ENCODE data around the gene ST6GALNAC5. TPM values are rescaled to one million over a fixed set of nuclear protein-coding genes. Genes with fewer than 3 reads are reported as not detected.
"Not testable (repeated sequence)": the region's sequence is repeated elsewhere in the genome, so short reads cannot be mapped to it uniquely, and the experiment has no call there.

ST6GALNAC5 gene
- 1.3 and 1.4 TPM in 2 replicates for total RNA-seq

DNA sequence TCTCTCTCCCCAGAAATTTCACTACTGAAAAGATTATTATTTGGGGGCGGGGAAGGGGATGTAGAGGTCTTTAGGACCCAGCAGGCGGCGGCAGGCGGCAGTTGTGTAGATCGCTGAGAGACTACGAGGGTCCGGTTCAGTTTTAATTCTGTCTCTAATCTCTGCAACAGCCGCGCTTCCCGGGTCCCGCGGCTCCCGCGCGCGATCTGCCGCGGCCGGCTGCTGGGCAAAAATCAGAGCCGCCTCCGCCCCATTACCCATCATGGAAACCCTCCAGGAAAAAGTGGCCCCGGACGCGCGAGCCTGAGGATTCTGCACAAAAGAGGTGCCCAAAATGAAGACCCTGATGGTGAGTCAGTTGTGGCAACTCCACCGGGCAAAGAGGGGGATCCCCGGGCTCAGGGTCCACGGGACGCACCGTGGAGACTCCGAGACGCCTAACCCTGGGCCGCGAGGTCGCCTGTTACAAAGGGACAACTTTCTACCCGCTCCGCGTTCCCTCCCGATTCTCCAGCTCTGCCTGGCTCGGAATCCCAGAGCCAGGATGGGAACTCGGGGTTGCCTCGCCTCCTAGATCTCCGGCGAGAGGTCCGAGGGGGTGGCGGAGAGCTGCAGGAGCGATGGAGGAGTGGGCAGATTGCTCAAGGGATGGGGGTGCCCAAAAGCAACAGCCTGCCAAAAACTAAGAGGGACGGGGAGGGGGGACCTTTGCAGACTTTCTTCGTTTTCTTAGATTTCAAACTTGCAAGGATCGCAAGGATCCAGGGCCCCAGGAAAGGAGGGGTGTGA, at the start of gene ST6GALNAC5:
Gene ST6GALNAC5, plus strand, starts transcription at position 139 of the 789 bp plus-strand sequence.
- H3K4me3 ChIP-seq (ENCODE audit: low read depth, low read length) = peak within 1 kb of the TSS; percentile 58
- DNase-seq (ENCODE audit: low read depth) = no peak
- TF ChIP-seq, protein P1, sequence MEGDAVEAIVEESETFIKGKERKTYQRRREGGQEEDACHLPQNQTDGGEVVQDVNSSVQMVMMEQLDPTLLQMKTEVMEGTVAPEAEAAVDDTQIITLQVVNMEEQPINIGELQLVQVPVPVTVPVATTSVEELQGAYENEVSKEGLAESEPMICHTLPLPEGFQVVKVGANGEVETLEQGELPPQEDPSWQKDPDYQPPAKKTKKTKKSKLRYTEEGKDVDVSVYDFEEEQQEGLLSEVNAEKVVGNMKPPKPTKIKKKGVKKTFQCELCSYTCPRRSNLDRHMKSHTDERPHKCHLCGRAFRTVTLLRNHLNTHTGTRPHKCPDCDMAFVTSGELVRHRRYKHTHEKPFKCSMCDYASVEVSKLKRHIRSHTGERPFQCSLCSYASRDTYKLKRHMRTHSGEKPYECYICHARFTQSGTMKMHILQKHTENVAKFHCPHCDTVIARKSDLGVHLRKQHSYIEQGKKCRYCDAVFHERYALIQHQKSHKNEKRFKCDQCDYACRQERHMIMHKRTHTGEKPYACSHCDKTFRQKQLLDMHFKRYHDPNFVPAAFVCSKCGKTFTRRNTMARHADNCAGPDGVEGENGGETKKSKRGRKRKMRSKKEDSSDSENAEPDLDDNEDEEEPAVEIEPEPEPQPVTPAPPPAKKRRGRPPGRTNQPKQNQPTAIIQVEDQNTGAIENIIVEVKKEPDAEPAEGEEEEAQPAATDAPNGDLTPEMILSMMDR (conservative IDR thresholded peaks at IDR 0.05; ENCODE audit: low read depth, low read length) = no peak

- TF ChIP-seq, protein P1 (conservative IDR thresholded peaks at IDR 0.05; ENCODE audit: low read depth, low read length) = no peak
- no peak for DNase-seq (ENCODE audit: low read depth)
- H3K4me3 ChIP-seq (ENCODE audit: low read depth, low read length) = no peak overlapping the region
Measured at GRCh38 chr1:76820028-76820427, 47.3 kb upstream of the ST6GALNAC5 start.

- not testable (repeated sequence) for DNase-seq (ENCODE audit: low read depth); H3K4me3 ChIP-seq (ENCODE audit: low read depth, low read length)
Measured at GRCh38 chr1:76822961-76823360, 44.3 kb upstream of the ST6GALNAC5 start.

DNA sequence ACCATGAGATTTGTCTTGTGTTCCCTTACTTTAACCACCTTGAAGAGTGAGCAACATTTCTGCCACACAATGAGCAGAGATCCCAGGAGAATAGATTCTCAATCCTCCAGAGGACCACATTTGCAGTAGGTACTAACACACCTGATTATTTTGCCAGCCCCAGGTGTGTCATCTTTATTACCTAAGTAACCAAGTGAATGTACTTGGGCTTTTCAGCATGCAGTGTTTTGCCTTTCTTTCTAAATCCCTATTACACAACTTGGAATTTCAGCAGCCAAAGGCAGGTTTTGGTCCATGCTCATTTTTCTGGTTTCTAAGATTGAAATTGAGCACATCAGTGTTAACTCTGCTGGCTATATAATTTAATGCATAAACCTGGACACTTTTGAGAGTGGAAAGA, 43.2 kb upstream of the ST6GALNAC5 start:
- TF ChIP-seq, protein P1 (conservative IDR thresholded peaks at IDR 0.05; ENCODE audit: low read depth, low read length) = no peak
- H3K4me3 ChIP-seq (ENCODE audit: low read depth, low read length) = no peak overlapping the region
- no peak for DNase-seq (ENCODE audit: low read depth)

DNA sequence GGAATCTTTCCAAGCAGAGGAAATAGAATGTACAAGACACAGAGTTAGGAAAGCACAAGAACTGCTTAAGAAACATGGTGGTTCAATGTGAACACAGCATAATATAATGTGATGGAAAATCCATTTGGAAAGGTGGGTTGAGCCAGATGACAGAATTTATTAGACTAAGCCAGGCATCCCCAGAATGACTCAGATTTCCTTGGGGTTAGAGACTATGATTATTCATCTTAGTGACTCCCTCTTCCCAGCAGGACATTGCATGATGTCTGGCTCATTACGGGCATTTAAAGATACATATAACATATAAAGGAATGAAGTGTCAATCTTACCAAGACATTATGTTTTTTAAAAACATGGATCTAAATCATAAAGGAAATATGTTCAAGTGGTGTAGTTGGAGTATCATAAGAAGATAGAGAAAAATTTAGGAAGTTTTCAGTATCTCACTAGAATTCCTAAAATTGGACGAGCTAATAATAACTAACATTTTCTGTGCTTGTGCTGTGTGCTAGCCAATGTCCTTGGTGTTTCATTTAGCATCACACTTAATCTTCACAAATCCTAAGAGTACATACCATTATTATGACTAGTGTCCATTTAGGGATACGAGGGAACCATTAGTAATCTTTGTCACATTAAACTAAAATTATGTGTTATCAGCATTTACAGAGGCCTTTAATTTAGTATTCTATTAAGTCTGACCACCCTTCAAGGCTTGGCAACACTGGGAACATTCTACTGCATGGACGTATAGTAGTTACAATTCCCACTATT, 41.0 kb upstream of the ST6GALNAC5 start:
- H3K4me3 ChIP-seq (ENCODE audit: low read depth, low read length) = no peak overlapping the region
- DNase-seq (ENCODE audit: low read depth) = no peak
- TF ChIP-seq, protein P1 (conservative IDR thresholded peaks at IDR 0.05; ENCODE audit: low read depth, low read length) = no peak

DNA sequence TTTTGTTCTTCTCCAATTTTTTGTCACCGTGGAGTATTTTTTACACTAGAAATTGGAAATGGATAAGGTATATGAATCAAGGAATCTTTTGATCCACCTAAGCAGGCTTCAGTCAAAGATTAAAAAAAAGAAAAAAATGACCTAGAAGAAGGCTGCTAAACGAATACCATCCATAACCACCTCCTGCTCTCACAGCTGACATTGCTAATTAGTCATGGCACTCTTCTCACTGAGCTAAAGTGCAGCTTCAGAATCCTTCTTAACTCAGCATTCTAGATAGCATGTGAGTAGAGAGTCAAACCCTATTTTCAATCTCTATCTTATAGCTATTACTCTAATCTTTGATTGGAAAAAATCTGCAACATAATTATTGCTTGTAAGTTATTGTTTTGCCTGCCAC, 40.2 kb upstream of the ST6GALNAC5 start:
- TF ChIP-seq, protein P1 (conservative IDR thresholded peaks at IDR 0.05; ENCODE audit: low read depth, low read length) = no peak
- H3K4me3 ChIP-seq (ENCODE audit: low read depth, low read length) = no peak overlapping the region
- DNase-seq (ENCODE audit: low read depth) = no peak

GRCh38 chr1:76830373-76830772, 36.9 kb upstream of the ST6GALNAC5 start:
- DNase-seq (ENCODE audit: low read depth) = no peak
- TF ChIP-seq, protein P1 (conservative IDR thresholded peaks at IDR 0.05; ENCODE audit: low read depth, low read length) = no peak
- H3K4me3 ChIP-seq (ENCODE audit: low read depth, low read length) = no peak overlapping the region

Measured in epithelial cell of proximal tubule (primary cell).